Activated CD4-positive, CD25-positive, alpha-beta regulatory T cell treated with anti-CD3 and anti-CD28 coated beads, Interleukin-2, amount 50 U/mL, for 16 hours (primary cell): Measurements from ENCODE around the gene TEAD1.
"Not testable (repeated sequence)": the region's sequence is repeated elsewhere in the genome, so short reads cannot be mapped to it uniquely, and the experiment has no call there.

Experiments used
- DNase-seq: peaks from one replicate; pipeline ENCODE4 v3.0.0-alpha.2; 2020; ENCODE audit warnings: low read depth, low spot score

TEAD1 gene

GRCh38 chr11:12737024-12737423, 62.8 kb downstream of the TEAD1 start:
- no peak for DNase-seq

GRCh38 chr11:12741671-12742216, 67.5 kb downstream of the TEAD1 start:
- no peak for DNase-seq

- DNase-seq: no peak
These were observed 69.7 kb downstream of the TEAD1 start for GRCh38 chr11:12743834-12744449.

GRCh38 chr11:12744826-12745502, 70.7 kb downstream of the TEAD1 start:
- no peak for DNase-seq

GRCh38 chr11:12745787-12746186, 71.6 kb downstream of the TEAD1 start:
- no peak for DNase-seq

GRCh38 chr11:12746593-12747097, 72.4 kb downstream of the TEAD1 start:
- no peak for DNase-seq

GRCh38 chr11:12748561-12748960, 74.3 kb downstream of the TEAD1 start:
- no peak for DNase-seq

GRCh38 chr11:12749442-12749841, 75.2 kb downstream of the TEAD1 start:
- no peak for DNase-seq

- no peak for DNase-seq
These were observed 76.0 kb downstream of the TEAD1 start for GRCh38 chr11:12750181-12750580.

GRCh38 chr11:12752868-12753524, 78.8 kb downstream of the TEAD1 start:
- DNase-seq: no peak

GRCh38 chr11:12754021-12754420, 79.8 kb downstream of the TEAD1 start:
- no peak for DNase-seq

- no peak for DNase-seq
These were observed 80.5 kb downstream of the TEAD1 start for GRCh38 chr11:12754582-12755234.

GRCh38 chr11:12755510-12756453, 81.6 kb downstream of the TEAD1 start:
- DNase-seq: no peak

GRCh38 chr11:12756454-12756806, 82.2 kb downstream of the TEAD1 start:
- no peak for DNase-seq

GRCh38 chr11:12756867-12757266, 82.6 kb downstream of the TEAD1 start:
- DNase-seq: no peak

GRCh38 chr11:12757416-12757815, 83.2 kb downstream of the TEAD1 start:
- no peak for DNase-seq

- not testable (repeated sequence) for DNase-seq
These were observed 83.9 kb downstream of the TEAD1 start for GRCh38 chr11:12758117-12758516.

- no peak for DNase-seq
These were observed 86.8 kb downstream of the TEAD1 start for GRCh38 chr11:12761029-12761428.

GRCh38 chr11:12762278-12762677, 88.1 kb downstream of the TEAD1 start:
- no peak for DNase-seq

GRCh38 chr11:12762696-12763324, 88.6 kb downstream of the TEAD1 start:
- no peak for DNase-seq
